HG02973 (cell line): Measurements from ENCODE around the gene SIRT5.

ENCODE experiments used
- ATAC-seq: cut with Tn5 transposase; IDR thresholded peaks from one replicate; pipeline ENCODE4 v1.9.1; 2021; ENCODE audit warnings: moderate library complexity; ENCODE audit not compliant: unreplicated experiment

Gene SIRT5

DNA sequence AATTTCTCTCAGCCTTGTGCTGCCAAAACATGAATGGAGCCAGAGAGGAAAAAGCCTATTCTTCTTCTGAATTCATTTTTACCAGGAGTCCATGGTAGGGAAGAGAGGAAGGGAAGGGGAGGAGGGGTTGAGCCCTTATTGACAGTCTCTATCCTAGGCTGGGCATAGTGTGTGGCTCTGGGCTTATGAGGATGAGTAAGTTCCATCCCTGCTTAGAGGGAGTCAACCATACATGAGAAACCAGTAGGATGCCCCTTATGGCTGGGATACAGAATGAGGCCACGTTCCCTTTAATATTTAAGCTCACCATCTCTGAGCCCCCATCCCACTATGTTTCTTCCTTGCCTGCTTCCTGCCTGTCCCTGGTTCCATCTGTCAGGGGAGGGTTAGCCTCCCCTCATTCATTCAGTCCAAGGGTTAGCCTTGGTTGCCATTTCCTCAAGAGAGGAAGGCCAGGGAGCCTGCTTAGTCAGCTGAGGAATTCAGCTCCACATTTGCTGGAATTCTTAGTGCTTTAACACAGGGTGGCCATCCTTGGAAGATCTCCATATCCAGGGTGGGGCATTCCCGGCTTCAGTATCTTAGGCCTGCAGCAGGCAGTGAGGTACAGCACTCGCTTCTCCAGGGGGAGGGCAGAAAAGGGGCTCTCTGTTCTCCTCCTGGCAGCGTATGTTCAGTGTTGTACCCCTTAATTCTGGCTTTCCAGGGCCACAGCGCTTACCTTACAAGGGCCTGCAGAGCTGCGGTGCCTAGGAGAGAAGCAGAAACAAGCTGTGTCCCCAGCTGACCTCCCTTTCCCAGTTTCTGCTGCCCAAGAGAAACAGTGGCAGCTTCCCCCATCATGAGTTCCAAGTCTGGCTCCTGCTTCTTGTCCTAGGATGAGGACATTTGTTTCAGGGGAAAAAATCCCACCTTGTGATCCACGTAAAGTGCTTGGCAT is 12.5 kb downstream of the SIRT5 start:
- ATAC-seq: no peak

DNA sequence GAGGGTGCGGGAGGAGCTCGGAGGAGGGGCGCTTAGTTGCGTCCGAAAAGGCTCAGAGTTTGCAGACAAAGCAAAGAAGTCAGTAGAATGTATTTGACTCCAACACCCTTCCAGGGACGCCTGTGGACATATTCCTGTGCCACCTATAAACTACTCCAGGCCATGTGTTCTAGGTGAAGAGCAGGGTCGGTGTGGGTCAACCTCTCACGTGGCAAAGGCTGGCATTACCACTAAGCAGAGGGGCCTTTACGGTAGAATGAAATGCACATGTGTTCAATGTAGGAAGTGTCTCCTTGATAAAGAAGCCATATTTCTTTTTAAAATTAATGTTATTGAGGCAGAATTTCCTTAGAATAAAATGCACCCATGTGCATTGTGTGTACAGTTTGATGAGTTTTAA is 15.4 kb downstream of the SIRT5 start:
- no peak for ATAC-seq

DNA sequence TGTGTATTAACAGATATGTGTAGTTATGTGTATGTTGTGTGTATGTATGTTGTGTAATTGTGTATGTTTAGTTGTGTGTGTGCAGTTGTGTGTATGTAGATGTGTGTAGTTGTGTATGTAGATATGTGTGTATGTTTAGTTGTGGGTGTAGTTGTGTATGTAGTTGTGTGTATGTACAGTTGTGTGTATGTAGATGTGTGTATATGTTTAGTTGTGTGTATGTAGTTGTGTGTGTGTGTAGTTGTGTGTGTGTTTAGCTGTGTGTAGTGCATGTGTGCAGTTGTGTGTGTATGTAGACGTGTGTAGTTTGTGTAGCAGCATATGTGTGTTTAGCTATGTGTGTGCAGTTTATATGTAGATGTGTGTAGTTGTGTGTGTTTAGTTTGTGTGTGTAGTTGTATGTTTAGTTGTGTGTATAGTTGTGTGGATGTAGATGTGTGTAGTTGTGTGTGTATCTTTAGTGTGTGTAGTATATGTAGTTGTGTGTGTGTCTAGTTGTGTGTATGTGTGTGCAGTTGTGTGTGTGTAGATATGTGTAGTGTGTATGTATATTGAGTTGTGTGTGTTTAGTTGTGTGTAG is 16.3 kb downstream of the SIRT5 start:
- no peak for ATAC-seq

DNA sequence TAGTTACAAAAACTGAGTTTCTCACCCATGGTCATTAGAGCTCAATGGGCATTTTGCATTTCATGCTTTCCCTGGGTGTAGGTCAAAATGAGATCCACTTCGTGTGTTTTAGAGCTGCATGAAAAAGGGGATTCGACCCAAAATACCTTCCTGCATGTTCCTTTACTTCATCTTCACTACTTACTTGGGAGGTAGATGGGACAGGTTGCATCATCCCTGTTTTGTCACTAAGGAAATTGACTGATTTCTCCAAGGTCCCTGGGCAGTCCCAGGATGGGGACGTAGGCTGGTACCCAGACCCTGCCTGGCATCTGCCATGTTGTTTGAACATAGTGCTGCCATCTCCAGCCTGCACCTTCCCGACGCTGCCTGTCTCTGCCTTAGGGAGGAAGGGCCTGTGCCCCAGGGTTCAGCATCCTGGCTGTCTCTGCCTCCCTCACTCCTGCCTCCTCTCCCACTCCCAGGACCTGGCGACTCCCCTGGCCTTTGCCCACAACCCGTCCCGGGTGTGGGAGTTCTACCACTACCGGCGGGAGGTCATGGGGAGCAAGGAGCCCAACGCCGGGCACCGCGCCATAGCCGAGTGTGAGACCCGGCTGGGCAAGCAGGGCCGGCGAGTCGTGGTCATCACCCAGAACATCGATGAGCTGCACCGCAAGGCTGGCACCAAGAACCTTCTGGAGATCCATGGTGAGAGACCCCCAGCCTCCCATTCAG is 17.0 kb downstream of the SIRT5 start:
- ATAC-seq: no peak

DNA sequence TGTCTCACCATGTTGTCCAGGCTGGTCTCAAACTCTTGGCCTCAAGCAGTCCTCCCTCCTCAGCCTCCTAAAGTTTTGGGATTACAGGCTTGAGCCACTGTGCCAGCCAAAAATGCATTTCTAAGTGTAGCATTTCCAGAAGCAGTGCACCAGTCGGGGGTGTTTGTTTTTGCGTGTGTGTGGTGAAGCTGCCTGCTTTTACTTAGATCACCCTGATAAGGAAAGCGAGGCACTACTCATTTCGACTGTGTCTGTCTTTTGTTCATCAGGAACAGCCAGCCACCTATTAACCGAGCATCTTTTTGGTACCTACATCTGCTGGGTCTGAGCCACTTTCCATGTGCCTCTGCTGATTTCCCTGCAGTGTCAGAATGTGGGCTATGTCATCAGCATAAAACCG is 18.7 kb downstream of the SIRT5 start:
- no peak for ATAC-seq

DNA sequence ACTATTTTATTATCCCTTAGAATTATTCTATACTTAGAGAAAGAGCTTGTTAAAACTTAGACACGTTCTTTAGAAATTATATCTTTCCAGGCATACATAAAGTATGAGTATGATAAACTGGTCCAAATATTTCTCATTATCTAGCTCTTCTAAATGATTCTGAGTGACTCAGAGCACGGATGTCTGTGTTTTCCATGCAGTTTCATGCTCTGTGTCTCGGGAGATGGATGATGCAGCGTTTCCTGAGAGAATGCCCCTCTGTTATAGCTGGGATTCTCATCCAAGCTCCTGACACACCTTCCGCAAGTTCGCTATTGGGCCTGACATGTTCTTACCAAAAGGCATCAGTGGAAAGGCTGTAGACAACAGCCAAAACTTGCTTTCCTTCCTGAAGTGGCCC is 19.3 kb downstream of the SIRT5 start:
- no peak for ATAC-seq

DNA sequence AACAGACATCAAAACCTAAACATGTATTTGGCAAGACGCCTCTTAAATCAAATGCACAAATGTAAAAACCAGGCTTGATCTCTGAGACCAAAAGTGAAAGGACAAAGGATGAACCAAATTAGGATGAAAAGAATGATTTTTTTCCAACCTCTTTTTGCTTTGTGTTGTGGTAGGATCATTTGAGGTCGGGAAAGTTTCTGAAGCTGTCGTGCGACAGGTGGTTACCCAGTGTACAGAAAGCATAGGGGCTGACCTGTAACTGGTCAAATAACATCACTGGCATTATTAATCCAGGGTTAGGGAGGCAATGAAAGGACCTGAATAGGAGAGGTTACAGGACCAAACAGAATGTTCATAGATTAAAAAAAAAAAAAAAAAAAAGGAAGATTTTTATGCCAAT is 22.7 kb downstream of the SIRT5 start:
- ATAC-seq: no peak

DNA sequence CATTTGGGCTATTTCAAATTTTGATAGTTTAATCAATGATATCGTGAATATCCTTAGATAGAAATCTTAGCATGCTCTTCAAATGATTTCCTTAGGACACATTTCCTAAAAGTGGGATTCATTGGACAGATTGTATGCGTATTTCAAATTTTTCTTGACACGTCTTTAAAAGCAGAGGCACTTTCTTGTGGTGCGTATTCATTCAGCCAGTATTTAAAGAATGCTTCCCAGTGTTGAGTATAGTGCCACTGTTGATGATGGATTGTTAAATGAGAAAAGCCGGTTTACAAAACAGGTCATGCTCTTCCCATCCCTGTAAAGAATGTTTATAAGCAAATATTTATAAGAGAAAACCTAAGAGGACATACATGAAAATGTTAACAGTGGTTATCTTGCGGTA is 25.6 kb downstream of the SIRT5 start:
- no peak for ATAC-seq

DNA sequence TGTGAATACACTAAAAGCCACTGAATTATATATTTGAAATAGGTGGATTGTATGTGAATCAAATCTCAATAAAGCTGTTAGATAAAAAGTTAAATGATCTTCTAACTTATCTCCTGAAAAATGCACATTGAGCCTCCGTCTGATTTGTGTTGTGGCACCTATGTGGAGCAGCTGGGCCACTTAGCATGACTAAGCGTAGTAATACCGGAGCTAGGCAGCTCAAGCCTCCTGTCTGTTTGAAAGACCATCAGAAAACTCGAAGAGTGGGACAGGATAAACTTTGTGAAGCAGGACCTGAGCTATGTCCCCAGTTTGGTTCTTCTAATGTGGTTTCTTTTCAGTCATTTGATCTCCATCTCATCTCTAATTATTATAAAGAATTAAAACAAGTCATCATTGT is 29.7 kb downstream of the SIRT5 start:
- ATAC-seq: no peak

DNA sequence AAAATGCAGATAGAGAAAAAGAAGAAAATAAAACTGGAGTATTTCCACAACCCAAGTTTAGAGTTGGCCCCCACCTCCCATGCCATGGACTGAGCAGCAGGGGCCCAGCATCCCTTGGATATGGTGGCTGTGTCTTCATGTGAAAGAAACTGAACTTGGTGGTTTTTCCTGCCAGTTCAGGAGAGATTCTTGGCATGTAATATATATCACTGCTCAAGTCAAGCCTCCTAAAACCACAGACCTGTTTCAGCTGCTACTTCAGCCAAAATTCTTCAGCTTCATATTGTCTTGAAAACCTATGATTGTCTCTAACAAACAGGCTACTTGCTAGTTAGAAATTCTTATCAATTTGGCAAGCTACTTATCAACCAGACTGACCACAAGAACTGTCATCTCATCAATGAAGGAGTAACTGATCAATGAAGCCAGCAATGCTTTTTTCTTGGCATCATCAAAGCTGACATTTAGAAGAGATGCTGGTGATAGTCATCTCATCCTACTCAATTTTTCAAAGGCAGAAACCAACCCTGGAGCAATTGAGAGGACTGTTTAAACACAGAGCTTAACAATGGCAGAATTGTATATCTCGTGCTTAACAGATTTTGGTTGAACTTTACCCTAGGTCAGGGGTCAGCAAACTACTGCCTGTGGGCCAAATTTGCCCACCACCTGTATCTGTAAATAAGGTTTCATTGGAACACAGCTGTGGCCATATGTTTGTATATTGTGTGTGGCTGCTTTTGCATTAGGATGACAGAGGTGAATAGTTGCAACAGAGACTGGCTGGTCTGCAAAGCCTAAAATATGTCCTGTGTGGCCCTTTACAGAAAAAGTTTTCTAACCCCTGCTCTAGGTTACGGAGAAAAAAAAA is 30.4 kb downstream of the SIRT5 start:
- no peak for ATAC-seq

DNA sequence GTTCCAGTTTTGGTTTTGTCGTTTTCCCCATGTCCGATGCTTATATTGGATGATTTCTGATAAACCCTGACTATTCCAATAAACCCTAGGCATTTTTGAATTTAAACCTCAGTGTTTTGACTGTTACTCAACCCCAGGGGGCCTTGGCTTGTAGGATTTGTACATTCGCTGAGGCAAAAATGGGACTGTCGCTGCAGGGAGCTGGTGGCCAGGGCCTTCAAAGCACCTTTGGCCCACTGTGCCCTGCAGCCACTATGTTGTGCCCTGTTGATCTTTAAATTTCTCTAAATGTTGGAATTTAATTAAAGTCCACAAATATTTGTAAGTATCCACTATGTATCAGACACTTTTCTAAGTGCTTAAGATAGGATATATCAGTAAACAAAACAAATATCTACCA is 31.2 kb downstream of the SIRT5 start:
- ATAC-seq: no peak

DNA sequence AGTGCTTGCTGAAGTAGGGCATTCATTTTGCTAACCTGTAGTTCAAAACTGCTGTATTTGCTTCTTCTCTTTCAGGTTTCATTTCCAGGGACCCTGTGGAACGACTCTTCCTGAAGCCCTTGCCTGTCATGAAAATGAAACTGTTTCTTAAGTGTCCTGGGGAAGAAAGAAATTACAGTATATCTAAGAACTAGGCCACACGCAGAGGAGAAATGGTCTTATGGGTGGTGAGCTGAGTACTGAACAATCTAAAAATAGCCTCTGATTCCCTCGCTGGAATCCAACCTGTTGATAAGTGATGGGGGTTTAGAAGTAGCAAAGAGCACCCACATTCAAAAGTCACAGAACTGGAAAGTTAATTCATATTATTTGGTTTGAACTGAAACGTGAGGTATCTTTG is 37.3 kb downstream of the SIRT5 start:
- no peak for ATAC-seq

DNA sequence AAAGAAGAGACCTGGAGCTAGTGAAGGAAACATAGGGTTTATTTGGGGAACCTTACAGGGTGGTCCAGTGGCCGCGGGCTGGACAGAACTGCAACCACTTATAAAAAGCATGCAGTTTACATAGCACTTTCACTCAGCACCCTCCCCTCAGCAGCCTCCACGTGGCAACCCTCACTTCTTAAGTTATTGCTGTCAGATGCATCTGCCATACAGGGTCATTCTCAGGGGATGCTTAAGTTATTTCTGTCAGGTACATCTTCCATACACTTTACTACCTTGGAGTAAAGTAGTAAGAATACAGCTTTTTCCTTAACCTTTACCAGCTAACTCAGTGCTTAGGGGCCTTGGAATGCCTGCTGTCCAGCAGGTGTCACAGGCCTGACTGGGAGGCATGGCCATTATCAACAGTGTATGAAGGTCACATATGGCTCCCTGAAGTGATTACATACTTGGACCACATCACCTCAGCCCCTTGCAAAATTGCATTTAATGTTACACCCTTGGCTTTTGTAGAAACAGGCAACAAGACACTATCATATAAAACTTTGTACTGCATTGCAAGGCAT is 38.7 kb downstream of the SIRT5 start:
- ATAC-seq: no peak

DNA sequence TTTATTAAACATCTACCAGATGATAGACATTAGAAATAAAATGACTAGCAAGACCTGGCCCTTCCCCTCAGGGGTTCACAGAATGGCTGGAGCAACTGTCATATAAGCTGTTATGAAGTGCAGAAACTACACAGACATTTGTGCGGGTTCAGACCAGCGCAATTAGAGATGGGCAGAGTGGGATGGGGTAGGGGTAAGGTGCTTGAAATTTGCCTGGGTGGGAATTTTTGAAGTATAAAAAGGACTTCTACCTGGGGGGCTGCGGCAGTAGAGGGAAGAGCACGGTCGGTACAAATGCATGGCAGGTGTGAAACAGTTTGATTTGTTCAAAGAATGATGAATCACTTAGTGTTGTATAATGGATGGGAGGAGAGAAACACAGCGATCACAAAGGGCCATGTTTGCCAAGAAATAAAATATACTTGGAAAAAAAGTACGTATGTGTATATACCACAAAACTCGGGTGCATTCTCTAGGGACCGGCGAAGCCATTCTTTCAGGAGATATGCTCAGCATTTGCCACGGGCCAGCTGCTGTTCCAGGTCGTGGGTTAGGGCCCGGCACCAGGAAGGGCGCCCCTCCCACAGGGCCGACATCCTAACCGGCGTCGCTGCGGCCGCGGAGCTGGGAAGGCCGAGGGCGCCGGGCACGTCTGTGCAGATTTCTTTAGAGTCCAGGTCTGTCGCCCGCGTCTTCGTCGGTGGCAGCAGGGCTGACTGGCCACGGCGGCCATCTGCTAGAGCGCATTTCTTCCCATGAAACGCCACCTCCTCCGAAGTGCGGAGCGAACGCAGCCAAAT is 39.9 kb downstream of the SIRT5 start:
- ATAC-seq: peak; percentile 8

DNA sequence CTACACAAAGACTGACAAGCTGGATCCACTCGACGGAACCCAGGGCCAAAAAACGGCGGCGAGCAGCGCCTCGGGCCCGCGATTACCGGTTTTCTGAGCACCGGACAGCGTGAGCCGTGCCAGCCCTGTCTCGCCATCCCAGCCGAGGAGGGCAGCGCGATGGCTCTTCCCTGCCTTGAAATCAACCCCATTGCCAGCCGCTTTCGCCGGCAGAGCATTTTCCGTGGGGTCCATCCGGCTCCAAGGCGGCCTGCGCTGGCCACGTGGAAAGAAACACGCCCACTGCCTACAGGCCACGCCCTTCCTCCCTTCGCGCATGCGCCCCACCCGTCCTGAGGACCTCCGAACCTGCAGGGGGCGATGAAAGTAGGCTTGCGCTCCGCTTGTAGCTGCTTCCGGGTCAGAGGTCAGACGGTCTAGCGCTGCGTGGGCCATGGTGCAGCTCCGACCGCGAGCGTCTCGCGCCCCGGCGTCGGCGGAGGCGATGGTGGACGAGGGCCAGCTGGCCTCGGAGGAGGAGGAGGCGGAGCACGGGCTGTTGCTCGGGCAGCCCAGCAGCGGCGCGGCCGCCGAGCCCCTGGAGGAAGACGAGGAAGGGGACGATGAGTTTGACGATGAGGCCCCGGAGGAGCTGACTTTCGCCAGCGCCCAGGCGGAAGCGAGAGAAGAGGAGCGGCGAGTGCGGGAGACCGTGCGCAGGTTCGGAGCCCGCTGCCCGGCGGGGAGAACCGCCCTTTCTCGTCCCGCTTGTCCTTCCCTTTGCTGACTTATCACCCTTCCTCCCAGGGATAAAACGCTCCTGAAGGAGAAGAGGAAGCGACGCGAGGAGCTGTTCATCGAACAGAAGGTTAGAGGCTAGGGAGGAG is 40.8 kb downstream of the SIRT5 start, which contains the start of gene NOL7:
NOL7 (plus strand) TSS at position 410 of the 866 bp plus-strand sequence; CDS start at position 434, 24 bp downstream.
- peak; percentile 83 for ATAC-seq

DNA sequence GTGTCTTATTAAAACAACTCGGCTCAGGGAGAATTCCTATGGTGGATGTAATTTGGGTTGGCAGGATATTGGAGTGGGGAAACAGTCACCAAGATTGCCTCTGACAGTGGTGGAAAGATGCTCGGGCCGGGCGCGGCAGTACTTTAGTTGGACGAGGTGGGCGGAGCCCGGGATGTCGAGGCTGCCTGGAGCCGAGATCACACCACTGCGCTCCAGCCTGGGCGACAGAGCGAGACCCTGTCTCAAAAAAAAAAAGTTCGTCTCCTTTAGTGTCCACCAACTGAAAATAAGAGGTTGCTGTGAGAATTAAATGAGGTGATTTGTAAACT is 41.4 kb downstream of the SIRT5 start:
- peak; percentile 33 for ATAC-seq

DNA sequence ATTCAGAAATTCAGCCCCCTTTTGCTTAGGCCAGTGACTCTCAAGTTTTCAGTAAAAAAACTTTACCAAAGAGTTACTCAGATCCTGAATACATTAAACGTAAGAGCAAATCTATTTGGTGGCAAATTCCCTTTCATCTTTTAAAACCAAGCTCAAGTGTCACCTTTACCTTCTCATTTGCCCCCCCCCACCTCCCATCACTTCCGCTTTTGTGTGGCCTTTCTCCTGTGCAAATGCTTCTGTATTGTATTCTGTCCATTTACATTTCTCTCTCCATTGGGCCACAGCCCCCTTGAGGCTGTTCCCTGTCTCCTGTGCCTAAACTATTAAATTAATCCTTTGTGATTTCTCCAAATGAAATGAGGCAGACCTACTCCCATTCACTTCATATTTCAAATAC is 42.7 kb downstream of the SIRT5 start:
- no peak for ATAC-seq

DNA sequence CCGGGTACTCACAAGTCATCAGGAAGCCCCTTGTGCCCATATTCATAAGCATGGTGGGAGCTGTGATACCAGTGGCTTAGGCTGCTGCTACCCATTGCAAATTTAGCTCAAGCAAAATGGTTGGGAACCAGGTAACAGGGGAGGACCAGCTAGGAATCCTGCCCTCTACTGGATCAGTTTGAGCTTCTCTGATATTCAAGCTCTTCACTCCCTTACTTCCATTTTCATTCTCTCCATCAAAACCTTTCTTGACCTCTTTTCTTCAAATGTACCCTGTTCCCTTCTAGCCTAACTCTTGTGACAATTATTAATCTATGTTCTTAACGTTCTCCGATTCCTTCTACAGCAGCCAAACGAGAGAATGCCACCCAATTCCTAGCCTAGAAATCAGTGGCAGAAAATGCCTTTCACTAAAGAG is 50.5 kb downstream of the SIRT5 start:
- no peak for ATAC-seq
